Panc1 (cell line): Measurements from ENCODE around the gene GSKIP. TPM values are rescaled to one million over a fixed set of nuclear protein-coding genes. Genes with fewer than 3 reads are reported as not detected.

Experiments used
- ATAC-seq: fragments of 200-7000 bp; cut with Tn5 transposase; 2 replicates; pipeline ENCODE4 v1.9.1; 2020; ENCODE audit warnings: mild to moderate bottlenecking, moderate library complexity
- BruUV-seq: library from RNA; stranded (reverse); fragments of 400-500 nt; replicated peaks from 2 replicates; lab custom pipeline; 2021; lab: Mats Ljungman, UMichigan
- CTCF ChIA-PET: fragments of 300-600 bp; sonication (Branson Sonifier 250); formaldehyde crosslinking; loops from one replicate; lab custom pipeline; 2022; ENCODE audit warnings: antibody characterized with exemption; lab: Charles Lee
- POLR2A ChIA-PET: fragments of 300-600 bp; sonication (Branson Sonifier 250); formaldehyde crosslinking; loops from one replicate; lab custom pipeline; 2022; ENCODE audit warnings: antibody characterized with exemption; lab: Charles Lee
- DNase-seq: peaks from one replicate; pipeline ENCODE4 v3.0.0-alpha.2; 2010; ENCODE audit warnings: low read depth, low spot score
- H3K27ac ChIP-seq: 2 replicates; pipeline ENCODE4 v1.5.1; 2011; ENCODE audit warnings: mild to moderate bottlenecking, low read length, inconsistent platforms
- H3K27me3 ChIP-seq: fragments of 200-500 bp; sonication (Bioruptor generic); 2 replicates; pipeline ENCODE4 v1.6.0; 2014; ENCODE audit warnings: low read length, inconsistent platforms; ENCODE audit not compliant: control insufficient read depth, insufficient read depth
- H3K36me3 ChIP-seq: fragments of 200-500 bp; sonication (Bioruptor generic); 2 replicates; pipeline ENCODE4 v1.5.1; 2014; ENCODE audit warnings: inconsistent platforms, mild to moderate bottlenecking, low read length, moderate library complexity; ENCODE audit not compliant: control insufficient read depth, insufficient read depth
- H3K4me1 ChIP-seq: 2 replicates; pipeline ENCODE4 v1.5.1; 2011; ENCODE audit warnings: inconsistent platforms, mild to moderate bottlenecking, low read length, moderate library complexity; ENCODE audit not compliant: control insufficient read depth, insufficient read depth
- H3K4me3 ChIP-seq, 2 experiments: 2 replicates each; pipeline ENCODE4 v1.5.1; 2011 to 2012; ENCODE audit warnings: low read depth in 2 of 2, low read length in 2 of 2, mild to moderate bottlenecking in 2 of 2, inconsistent platforms in 1 of 2, moderate library complexity in 1 of 2
- H3K9me3 ChIP-seq: fragments of 200-500 bp; sonication (Bioruptor generic); 2 replicates; pipeline ENCODE4 v1.5.1; 2014; ENCODE audit warnings: low read depth, mild to moderate bottlenecking, inconsistent platforms, low read length, moderate library complexity; ENCODE audit not compliant: control insufficient read depth, insufficient read depth
- CTCF ChIP-seq: fragments of 450-650 bp; IDR thresholded peaks from 2 replicates; pipeline ENCODE4 v1.5.1; 2017; ENCODE audit warnings: mild to moderate bottlenecking
- POLR2AphosphoS5 ChIP-seq: IDR thresholded peaks from 2 replicates; pipeline ENCODE4 v1.6.1; 2012; ENCODE audit warnings: mild to moderate bottlenecking, low read depth, low read length, moderate library complexity
- REST ChIP-seq, 2 experiments: IDR thresholded peaks; 2 replicates each; pipeline ENCODE4 v1.6.1; 2011 to 2012; ENCODE audit warnings: low read depth in 2 of 2, control low read depth in 1 of 2, low read length in 1 of 2, mild to moderate bottlenecking in 1 of 2, moderate library complexity in 1 of 2; ENCODE audit not compliant: insufficient read depth in 1 of 2
- SIN3A ChIP-seq: IDR thresholded peaks from 2 replicates; pipeline ENCODE4 v1.6.1; 2012; ENCODE audit warnings: low read depth, mild to moderate bottlenecking, low read length, moderate library complexity, borderline replicate concordance; ENCODE audit not compliant: insufficient read depth
- TCF7L2 ChIP-seq: IDR thresholded peaks from 2 replicates; pipeline ENCODE4 v1.6.1; 2011; ENCODE audit warnings: mild to moderate bottlenecking, low read depth, low read length, inconsistent platforms
- in situ Hi-C: cut with HindIII; loops from 2 replicates; pipeline ENCODE4 v1.10.0; 2016; ENCODE audit warnings: low sequenced_read_pairs, low pct_unique_long_range_greater_than_20kb
- intact Hi-C: fragments of 100-400 bp; cut with micrococcal nuclease; formaldehyde crosslinking; loops from one replicate; pipeline ENCODE4 v1.10.0; 2022; ENCODE audit not compliant: unreplicated experiment
- total RNA-seq: library from RNA; stranded (reverse); gene quantifications from one replicate; pipeline ENCODE4 v1.2.1, GENCODE V29; 2021; ENCODE audit not compliant: unreplicated experiment

The GSKIP gene
- total RNA-seq, 1 experiment from 2014 or later = 11.1 TPM

- intact Hi-C loops = no loop called here
- Histone ChIP-seq H3K4me1 (0 out of 2 replicates have a peak, but pooled peaks cover 3% of the 10 kb centered on the region), H3K36me3 (no peaks in the 10 kb centered on the region; the same call in 1 of the 2 replicates), H3K27ac (peak overlapping the region; percentile 63), H3K27me3 (no peaks in the 10 kb centered on the region), H3K9me3 (no peaks in the 10 kb centered on the region), H3K4me3 (peak overlapping the region; percentile 69 to 71)
- in situ Hi-C loops = no loop called here
- ChIA-PET POLR2A (no interaction called here), CTCF (no interaction called here)
- DNase-seq = peak; percentile 43
- BruUV-seq = no TSS peak
- peak; percentile 97 for ATAC-seq
- no peak for TF ChIP-seq CTCF
- TF ChIP-seq TCF7L2 = no peak
- TF ChIP-seq POLR2AphosphoS5 = no peak
- no peak for TF ChIP-seq REST (IDR thresholded peaks at IDR 0.05; ENCODE audit: insufficient read depth in 1 of 2, low read depth in 2 of 2, low read length in 1 of 2)
- no peak for TF ChIP-seq SIN3A
These were observed 28.2 kb downstream of the GSKIP start for GRCh38 chr14:96391293-96392118.

GRCh38 chr14:96393071-96393691 lies 29.9 kb downstream of the GSKIP start:
- CTCF ChIA-PET = interaction anchor here (0.7 kb wide), 1 partner anchor 11 kb away, joined by 3 read pairs; no protein-coding TSS in a partner anchor
- TF ChIP-seq CTCF (no peak), REST (IDR thresholded peaks at IDR 0.05; ENCODE audit: insufficient read depth in 1 of 2, low read depth in 2 of 2, low read length in 1 of 2) (no peak), SIN3A (no peak), TCF7L2 (no peak), POLR2AphosphoS5 (no peak)
- Histone ChIP-seq H3K4me3 (peak overlapping the region in 1 of 2 experiments; percentile 69; a peak in 2 of 4 replicates), H3K27ac (no peak overlapping the region), H3K9me3 (no peaks in the 10 kb centered on the region), H3K36me3 (no peaks in the 10 kb centered on the region; the same call in 1 of the 2 replicates), H3K27me3 (no peaks in the 10 kb centered on the region), H3K4me1 (0 out of 2 replicates have a peak, but pooled peaks cover 3% of the 10 kb centered on the region)
- no TSS peak for BruUV-seq
- DNase-seq (no peak), ATAC-seq (no peak)
- intact Hi-C loops (no loop called here), in situ Hi-C loops (no loop called here)
- POLR2A ChIA-PET = interaction anchor here (0.7 kb wide), 1 partner anchor 267 kb away, joined by 3 read pairs; no protein-coding TSS in a partner anchor
